VCaP (cell line): ENCODE measurements around the gene VIP.

ENCODE experiments used
- H3K27ac ChIP-seq: fragments of 450-650 bp; 2 replicates; pipeline ENCODE4 v1.5.1; 2017
- CTCF ChIP-seq: fragments of 450-650 bp; conservative IDR thresholded peaks from 2 replicates; pipeline ENCODE4 v1.5.1; 2017; ENCODE audit warnings: mild to moderate bottlenecking, moderate library complexity

The VIP gene

GRCh38 chr6:152776833-152777232 lies 26.2 kb downstream of the VIP start:
- no peak for TF ChIP-seq CTCF
- no peak overlapping the region for H3K27ac ChIP-seq

- no peak overlapping the region for H3K27ac ChIP-seq
- TF ChIP-seq CTCF, result no peak
These were observed 32.8 kb downstream of the VIP start for GRCh38 chr6:152783217-152783878.

GRCh38 chr6:152794696-152795095 lies 44.1 kb downstream of the VIP start:
- TF ChIP-seq CTCF, result no peak
- H3K27ac ChIP-seq, result no peak overlapping the region

GRCh38 chr6:152804150-152804549 lies 53.6 kb downstream of the VIP start:
- H3K27ac ChIP-seq, result no peak overlapping the region
- no peak for TF ChIP-seq CTCF
